Stimulated activated CD8-positive, alpha-beta memory T cell treated with anti-CD3 and anti-CD28 coated beads, Interleukin-15, amount 100 ng/mL, for 48 hours (primary cell): Measurements from ENCODE around the gene NRG2.

Source experiments
- DNase-seq, 2 donors: peaks; one replicate each; pipeline ENCODE4 v3.0.0-alpha.2; 2020; ENCODE audit warnings: low read depth in 2 of 2

NRG2 gene

DNA sequence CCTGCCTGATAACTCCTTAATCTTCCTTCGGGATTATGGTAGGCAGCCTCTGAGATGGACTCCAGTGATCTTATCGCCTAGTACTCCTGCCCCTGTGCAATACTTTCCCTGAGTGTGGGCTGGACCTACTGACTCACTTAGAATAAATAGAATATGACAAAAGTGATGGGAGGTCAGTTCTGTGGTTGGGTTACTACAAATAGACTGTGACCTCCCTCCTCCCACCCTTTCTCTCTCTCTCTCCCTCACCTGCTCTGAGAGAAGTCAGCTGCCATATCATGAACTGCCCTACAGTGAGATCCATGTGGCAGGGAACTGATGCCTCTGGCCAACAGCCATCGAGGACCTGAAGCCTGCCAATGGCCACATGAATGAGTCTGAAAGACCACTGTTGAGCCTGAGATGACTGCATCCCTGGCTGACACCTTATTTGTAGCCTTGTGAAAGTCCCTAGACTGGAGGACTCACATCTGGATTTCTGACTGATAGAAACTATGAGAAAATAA is 31.7 kb downstream of the NRG2 start:
- DNase-seq, result no peak

DNA sequence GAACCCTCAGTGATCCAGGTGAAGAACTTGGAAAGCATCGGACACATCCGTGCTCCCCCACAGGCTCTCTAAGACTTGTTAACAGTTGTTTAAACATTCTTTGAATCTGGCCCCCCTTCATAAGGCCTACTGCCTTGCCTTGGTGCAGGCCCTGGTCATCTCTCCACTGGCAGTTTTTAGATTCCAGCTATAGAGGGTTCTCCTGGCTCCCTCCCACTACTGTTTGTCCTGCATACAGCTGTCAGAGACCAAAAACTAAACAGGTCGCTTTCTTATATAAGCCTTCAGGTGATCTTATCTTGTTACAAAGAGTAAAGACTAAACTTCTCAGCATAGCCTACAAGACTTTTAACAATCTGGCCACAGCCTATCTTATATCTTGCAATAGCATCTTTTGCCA is 32.3 kb downstream of the NRG2 start:
- no peak for DNase-seq

DNA sequence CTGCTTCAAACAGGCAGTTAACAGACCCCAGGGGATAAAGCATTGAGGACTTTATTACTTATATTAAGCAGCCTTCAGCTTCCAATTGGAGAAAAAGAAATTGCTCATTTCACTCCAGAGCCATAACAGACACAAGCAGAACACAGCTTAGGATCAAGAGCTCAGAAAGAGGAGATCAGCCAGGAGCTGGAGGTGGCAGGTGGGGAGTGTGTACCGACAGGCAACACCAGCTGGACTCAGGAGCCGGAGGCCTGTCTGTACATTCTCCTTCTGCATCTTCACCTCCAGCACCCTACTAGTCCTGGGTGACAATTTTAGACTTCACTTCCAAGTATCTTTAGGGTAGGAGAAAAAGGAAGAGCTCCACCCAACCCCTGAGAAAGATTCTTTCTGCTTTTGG is 35.8 kb downstream of the NRG2 start:
- DNase-seq, result no peak

DNA sequence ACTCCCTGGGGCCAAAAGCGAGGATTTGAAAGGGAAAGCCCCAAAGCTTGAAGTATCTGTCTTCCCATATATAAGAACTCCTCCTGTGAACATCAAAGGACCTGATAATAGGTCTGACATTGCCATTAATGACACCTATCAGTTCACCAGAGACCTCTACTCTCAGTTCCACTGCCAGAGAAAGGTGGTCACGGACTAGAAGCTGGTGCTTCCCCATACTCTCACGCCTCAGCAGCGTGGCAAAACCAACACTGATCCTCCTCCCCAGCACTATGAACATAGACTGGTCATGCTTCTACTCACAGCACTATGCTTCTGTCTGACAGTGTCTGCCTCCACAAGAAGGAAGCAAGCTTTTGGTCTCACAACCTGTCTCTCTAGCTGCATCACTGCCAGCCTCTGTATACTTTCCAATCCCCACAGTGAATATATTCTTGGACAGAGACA is 37.9 kb downstream of the NRG2 start:
- DNase-seq, result no peak

DNA sequence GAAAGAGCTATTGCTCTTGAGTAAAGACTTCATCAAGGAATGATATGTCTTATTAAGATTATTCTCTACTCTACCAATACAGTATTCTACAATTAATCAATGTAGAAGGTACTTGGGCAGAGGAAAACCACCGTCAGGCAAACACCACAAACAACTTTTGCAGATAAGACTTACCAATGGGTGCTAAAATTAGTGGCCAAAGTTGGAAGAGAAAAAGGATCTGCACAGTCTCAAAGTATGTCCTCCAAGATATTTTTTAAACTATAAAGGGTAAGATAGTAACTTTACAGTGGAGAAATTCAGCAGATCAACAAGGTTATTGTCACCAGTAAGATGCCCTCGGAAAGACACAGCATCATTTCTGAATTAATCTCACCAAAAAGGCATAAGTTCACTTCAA is 38.9 kb downstream of the NRG2 start:
- no peak for DNase-seq

DNA sequence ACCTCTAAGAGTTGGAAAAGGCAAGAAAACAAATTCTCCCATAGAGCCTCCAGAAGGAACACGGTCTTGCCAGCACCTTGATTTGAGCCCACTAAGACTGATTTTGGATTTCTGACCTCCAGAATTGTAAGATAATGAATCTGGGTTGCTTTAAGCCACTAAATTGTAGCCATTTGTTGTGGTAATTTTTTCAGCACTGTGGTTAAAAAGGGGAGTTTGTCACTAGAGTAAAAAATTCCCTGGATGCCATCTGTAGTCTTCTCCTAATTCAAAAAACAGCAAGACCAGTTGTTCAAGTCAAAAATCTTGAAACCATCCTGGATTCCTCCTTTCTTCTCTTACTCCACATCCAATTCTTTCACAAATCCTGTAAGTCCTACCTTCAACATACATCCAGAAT is 39.6 kb downstream of the NRG2 start:
- DNase-seq, result no peak

DNA sequence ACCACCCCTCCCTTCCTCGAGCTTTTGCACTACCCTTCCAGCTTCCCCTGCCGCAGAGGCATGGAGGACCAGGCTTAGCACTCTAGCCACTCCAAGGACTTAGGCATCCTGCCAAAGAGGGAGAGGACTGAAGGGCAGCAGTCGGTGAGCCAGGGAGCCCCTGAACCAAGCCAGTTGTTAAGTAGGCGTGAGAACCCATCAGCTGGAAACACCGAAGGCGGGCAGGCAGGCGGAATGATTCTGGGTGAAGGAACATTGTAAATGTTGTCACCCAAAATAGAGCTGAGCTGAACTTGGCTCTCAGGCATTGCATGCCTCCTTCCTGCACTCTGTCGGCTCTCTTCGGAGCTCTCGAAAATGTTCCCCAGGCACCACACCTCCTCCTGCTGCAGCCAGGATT is 42.8 kb downstream of the NRG2 start:
- DNase-seq, result no peak

DNA sequence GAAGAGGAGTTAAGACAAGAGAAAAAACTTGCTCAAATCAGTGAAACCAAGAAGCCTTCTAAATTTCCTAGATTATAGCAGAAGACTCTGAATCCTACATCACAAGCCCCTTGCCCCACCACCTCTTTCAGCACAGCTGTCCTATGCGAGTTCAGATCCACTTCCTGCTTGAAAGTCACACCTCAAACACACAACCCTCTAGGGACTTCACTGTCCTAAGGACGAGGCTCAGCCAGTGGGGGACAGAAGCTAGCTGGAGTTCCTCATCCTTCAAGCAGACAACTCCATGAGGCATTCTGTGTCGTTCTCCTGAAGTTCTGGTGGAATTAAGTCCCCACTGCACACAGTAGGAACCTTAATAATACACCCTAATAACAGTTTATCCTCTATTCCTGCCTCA is 44.3 kb downstream of the NRG2 start:
- DNase-seq, result no peak

DNA sequence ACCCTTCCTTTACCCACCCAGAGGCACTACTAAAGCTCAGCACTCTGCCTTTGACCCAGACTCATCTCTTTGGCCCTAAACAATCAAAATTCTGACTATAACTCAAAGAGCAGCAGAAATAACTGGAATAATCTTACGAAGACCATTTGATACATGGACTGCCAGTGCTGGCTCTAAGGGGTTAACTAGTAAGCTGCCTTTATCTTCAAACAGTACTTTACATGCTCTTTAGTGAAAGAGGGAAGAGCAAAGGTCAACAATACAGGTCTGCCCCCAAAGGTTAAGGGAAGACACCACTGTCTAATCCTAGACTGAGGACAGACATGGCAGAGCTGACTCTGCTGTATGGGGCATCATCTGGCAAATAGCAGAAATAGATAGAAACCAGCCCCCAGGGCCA is 45.8 kb downstream of the NRG2 start:
- DNase-seq, result no peak

DNA sequence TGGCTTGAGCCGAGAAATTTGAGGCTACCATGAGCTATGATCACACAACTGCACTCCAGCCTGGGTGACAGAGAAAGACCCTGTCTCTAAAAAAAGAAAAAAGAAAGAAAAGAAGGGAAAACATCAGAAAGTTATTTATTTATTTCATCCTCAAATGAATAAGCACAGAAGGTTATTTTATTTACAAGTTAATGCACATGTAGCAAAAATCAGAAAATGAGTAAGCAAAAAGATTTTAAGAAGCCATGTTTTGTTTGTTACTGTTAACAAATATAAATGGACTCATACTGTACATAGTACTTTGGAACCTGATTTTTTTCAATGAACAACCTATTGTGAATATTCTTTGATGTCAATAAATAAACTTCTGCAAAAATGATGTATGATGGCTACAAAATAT is 47.2 kb downstream of the NRG2 start:
- no peak for DNase-seq

DNA sequence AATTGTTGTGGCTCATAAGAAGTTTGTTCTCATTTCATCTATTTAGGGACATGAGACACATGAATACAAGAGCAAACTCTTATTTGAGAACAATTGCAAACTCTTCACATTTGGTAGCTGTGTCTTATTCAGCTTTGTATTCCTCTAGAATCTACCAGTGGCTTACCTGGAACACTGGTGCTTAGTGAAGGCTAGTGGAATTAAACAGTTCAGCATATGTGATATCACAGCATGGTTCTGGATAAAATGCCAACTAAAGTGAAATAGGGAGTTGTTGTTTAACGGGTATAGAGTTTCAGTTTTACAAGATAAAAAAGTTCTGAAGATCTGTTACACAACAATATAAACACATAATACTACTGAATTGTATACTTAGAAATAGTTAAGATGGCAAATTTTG is 48.9 kb downstream of the NRG2 start:
- DNase-seq, result no peak

DNA sequence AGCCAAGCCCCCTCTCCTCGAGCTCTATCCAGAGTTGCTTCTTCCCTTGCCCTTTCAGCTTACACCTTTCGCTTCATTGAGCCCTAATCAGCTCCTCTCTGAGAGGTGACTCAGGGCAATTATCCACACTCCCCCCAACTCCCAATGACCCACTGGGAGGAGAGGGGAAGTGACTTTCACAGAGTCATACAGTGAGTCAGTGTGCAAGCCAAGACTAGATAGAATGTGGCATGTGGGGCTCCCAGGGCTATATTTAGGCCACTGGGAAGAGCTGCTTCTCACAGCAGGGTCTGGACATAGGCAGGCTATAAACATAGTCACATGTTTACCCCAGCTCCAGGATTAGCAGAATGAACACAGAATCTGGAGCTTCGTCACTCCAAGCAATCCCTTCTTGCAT is 57.4 kb downstream of the NRG2 start:
- DNase-seq, result no peak

DNA sequence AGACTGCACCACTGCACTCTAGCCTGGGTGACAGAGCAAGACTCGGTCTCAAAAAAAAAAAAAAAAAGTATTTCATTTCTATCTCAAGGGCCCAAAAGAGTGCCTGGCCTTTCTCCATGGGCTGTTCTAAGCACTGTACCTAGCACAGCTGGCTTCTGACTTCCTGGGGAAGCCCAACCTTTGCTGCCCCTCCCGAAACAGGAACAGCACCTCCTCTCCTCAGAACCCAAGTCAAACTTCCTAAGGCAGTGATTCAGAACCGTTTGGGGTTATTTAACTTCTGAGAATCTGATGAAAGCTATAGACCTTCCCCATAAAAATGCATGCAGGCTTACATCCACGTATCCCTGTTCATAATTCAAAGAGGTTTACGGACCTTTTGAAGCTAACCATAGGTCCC is 57.8 kb downstream of the NRG2 start:
- no peak for DNase-seq

DNA sequence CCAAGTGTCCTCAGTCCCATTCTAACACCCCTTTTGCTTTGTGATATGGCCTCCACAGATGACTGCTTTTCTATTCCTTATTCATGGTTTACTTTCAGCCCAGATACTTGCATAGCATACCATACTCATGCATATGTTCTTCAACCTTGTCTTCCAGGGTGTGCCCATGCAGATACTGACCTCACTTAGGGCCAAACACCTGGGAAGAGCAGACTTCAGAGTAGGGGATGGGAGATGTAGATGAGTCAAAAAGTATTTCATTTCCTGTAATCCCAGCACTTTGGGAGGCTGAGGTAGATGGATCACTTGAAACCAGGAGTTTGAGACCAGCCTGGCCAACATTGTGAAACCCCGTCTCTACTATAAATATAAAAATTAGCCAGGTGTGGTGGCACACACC is 58.3 kb downstream of the NRG2 start:
- no peak for DNase-seq

DNA sequence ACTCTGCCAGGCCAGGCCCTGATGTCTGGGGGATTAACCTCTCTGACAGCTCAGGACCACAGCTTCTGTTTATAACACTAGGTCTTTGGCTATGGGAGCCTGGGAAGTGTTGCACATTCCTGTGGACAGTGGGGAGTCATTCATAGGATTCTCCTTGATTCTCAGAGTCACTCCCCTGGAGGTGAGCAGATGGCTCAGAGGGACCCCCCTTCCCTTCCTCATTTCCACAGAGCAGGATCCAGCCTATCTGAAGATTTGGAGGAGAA is 60.2 kb downstream of the NRG2 start:
- no peak for DNase-seq

DNA sequence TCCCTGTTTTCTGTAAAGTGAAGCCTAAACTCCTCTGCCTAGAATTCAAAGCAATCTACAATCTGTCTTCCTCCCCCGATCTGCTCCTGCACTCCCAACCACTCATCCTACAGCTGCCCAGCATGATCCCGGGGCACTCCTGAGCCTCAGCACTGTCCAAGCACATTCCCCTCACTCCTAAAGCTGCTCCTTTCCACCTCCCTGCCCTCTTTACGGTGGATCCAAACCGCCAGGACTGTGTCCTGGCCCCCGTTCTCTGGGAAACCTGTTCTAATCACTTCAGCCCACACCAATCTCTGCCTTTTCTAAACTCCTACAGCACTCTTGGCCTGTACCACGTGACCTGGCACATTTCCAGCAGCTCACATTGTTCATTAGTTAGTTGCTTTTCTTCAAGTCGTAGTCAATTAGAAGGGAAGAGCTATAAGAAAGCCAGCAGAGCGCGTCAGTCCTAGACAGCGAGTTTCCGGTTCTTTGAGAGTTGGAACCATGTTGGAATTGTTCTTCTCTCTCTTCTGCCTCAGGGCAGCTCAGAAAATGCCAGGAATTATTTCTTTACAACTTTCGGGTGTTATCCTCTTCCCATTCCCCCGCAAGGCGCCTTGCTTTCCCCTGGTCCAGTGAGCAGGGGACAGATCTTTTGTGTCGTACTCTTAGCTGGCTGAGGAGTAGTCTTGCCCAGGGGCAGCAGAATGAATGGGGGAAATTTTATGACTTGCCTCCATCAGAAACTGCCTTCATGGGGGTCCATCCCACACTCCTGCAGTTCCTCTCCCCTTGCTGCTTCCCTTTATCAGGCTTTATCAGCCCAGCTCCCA is 60.7 kb downstream of the NRG2 start:
- DNase-seq, result no peak

DNA sequence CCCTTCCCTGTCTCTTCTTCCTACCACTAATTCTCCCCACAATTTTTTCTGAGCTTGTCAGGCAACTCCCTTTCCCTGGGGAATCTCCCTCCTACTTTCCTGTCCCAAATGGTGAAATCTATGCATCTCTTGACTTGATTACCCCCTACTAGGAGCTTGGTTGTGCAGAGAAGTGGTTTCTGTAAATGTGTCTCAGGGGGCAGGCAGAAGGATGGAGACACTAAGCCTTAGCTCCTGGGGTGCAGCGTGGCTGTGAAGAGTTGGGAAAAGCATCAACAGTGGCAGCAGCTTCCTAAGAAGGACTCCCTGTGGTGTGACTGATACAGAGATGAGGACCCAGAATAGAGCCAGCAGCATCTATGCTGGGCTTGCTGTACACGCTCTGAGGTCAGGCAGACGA is 62.3 kb downstream of the NRG2 start:
- no peak for DNase-seq

DNA sequence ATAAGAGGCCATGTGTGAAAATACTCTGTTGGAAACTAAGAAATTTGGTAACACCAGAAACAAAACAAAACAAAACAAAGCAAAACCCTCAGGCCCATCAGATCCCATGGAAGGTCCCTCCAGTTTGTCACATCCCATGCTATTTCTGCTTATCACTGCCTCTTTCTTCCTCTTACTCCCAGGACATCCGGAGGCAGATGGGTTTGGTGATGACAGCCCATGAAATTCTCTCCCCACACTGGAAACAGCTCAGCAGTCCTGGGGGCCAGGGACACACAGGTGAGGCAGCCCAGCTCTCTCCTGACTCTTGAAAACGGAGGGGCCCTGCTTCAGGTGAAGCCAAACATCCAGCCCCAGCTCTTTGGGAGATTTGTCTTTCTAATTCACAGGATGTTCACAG is 63.2 kb downstream of the NRG2 start:
- DNase-seq, result no peak

DNA sequence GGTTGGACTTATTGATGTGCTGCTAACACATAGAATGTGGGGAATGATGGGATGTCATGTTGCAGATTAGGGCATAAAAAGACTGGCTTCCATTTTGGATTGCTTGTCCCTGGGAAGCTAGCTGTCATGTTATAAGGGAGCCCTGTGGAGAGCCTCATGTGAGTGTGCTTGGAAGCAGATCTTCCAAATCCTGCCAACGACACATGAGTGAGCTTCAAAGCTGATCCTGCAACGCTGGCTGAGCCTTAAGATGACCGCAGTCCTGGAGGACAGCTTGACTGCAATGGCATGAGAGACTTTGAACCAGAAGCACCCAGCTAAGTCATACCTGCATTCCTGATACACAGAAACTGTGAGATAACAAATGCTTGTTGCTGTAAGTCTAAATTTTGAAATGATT is 63.6 kb downstream of the NRG2 start:
- no peak for DNase-seq

DNA sequence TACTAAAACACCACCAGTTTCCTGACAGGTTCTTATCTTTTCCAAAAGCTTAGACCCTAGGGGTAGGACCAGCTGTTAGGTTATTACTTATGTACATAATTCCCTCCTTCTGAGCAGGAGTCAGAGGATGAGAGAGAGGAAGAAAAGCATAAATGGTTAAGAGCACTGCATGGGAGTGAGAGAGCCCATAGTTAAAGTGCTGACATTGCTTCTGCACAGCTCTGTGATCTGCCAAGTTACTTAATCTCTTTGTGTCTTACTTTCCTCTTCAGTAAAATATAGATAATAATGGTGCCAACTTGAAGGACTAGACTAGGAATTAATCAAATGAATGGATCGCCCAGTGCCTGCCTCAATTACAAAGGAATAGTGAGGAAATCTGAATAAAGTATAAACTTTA is 66.4 kb downstream of the NRG2 start:
- no peak for DNase-seq

DNA sequence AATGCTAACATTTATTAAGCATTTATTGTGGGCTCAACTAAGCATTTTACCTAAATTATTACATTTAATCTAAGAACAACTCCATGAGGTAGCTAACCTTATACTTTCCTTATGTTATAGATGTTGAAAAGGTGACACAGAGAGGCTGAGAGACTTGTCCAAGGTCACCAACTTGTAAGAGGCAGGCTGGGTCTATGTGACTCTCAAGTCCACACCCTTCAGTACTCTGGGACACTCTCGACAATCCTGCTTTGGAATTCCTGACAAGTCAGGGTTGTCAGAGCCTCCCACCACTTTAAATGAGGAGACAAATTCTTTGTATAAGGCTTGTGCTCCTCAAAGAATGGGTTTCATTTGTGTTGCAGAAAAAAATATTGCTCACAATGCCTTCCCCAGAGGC is 67.2 kb downstream of the NRG2 start:
- DNase-seq, result no peak

DNA sequence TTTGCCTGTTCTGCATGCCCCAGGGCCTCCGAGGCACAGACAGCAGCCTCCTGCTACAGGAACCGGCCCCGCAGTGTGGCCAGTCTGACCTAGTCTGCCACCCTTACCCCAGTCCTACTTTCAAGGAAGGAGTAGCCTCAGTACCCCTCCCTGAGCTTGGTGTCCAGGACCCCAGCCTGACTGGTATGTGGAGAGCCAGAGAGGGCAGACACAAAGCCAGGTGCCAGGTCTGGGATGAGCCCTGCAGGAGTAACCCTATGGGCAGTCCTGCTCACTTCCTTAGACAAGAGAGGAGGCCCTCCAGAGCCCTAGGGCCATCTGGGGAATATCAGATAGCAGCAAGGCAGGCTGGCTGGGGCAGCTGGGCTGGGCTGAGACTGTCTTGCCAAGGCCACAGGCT is 67.8 kb downstream of the NRG2 start:
- DNase-seq, result no peak

DNA sequence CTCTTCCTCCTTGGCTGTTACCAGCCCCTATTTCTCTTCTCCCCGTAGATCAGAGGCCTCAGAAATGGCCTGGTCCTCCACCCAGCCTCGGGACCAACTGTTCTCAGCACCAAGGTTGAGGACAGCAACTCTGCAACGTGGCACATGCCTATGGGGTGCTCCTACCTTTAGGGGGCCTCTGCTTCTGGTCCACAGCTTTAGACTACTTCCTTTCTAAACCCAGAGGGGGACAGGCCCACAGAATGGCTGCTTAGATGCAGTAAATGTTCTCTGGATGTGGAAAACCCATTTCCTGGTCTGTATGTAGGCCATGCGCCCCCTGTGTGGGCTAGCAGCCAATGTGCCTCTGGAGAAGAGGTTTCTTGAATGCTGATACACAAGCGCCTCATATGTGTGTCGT is 68.4 kb downstream of the NRG2 start:
- no peak for DNase-seq

DNA sequence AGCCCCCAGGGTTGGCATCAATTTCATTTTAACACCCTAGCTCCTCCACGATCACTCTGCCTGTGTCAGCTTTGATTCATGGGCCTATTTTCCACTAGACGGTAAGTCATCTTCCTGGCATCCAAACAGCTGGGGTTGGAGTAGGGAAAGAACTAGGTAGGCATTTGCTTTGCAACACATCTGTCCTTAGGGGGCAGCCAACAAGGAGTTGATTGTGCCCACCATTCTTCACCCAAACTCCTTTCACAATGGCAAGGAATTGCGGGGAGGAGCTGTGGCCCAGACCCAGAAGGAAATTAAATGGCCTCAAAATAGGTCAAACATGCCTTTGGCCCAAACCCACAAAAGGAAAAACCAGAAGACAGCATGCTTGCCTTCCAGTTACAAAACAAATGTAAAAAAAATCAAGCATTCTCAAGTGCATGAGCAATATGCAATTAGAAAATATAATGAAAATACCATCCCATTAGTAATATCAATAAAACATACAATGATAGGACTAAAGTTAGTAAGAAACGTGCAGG is 71.8 kb downstream of the NRG2 start:
- no peak for DNase-seq
